ENCODE measurements around the gene ST6GALNAC3. TPM values are rescaled to one million over a fixed set of nuclear protein-coding genes. Genes with fewer than 3 reads are reported as not detected.
"Not testable (repeated sequence)": the region's sequence is repeated elsewhere in the genome, so short reads cannot be mapped to it uniquely, and the experiment has no call there.

The ST6GALNAC3 gene
- polyA plus RNA-seq, 1 donor = 3.7 TPM

GRCh38 chr1:76291191-76291590 lies 216.6 kb downstream of the ST6GALNAC3 start:
- no peak for DNase-seq

GRCh38 chr1:76291737-76292136 lies 217.2 kb downstream of the ST6GALNAC3 start:
- DNase-seq = no peak

DNA sequence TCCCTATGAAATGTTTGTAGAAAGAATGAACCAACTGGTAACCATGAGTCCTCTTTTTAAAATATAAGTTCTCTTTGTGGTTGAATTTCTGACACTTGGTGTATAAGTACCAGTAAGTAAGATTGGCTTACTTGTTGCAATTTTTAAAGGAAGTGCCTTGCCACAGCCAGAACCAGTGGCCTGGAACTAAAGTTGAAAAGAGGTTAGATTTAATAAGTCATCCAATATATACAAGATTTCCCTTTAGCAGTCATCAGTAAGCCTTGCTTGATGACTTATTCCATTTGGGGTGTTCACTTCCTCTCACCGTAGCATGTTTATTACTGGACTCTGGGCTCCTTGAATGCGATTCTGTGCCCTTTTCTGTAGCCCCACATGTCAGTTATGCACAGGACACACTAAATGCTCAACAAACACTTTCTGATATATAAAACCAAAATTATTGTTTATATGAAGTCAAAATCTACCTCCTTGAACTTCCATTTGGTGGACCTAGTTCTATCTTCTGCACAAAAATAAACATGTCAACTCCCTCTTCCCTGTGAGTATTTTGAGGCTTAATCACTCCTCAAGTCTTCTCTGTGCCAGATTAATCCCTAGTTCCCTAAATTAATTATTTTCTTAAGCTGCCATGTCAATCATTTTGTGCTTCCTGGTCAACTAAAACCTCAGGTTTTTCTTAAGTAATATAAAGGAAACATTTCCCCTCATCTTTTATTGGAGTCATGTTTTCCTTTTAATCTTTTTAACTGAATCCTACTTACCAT lies 218.1 kb downstream of the ST6GALNAC3 start:
- DNase-seq = no peak

- no peak for DNase-seq
Observed at GRCh38 chr1:76293831-76294230, 219.3 kb downstream of the ST6GALNAC3 start.

- DNase-seq = no peak
Observed at GRCh38 chr1:76294482-76295194, 220.1 kb downstream of the ST6GALNAC3 start.

DNA sequence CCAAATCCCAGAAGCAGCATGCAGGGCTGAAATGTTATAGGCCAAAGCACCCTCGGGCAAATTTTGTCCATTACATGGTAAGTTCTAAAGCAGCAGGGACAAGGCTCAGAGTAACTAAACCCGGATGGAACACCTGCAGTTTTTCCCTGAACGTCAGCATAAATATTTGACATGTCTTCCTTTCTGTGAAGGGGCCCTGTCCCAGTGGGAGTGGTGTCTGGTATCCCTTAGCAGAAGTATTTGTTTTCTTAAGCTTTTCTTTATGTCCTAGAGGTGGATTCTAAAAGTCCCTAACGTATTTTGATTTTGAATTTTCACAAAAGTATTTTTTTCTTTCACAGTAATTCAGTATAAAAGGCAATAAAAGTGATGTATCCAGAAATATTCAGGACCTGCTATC lies 223.9 kb downstream of the ST6GALNAC3 start:
- DNase-seq = no peak

DNA sequence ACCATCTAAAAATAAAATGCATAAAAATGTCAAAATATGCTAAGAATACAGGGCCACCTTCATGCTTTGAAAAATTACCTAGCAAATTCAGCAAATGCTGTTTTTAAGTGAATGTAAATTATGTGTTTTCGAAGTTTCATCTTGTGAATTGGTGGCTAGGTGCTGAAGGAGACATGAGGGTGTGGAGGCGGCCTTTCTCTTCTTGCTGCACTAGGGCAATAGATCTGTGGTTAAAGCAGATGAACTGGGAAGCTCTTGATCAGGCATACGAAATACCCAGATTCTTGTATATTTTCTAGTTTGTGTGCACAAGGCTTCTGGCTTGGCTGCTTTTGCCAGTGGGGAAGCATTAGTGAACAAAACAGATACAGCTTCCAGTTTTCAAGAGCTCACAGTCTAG lies 224.5 kb downstream of the ST6GALNAC3 start:
- no peak for DNase-seq

GRCh38 chr1:76300556-76300955 lies 226.0 kb downstream of the ST6GALNAC3 start:
- DNase-seq = no peak

- no peak for DNase-seq
Observed at GRCh38 chr1:76302711-76303339, 228.3 kb downstream of the ST6GALNAC3 start.

DNA sequence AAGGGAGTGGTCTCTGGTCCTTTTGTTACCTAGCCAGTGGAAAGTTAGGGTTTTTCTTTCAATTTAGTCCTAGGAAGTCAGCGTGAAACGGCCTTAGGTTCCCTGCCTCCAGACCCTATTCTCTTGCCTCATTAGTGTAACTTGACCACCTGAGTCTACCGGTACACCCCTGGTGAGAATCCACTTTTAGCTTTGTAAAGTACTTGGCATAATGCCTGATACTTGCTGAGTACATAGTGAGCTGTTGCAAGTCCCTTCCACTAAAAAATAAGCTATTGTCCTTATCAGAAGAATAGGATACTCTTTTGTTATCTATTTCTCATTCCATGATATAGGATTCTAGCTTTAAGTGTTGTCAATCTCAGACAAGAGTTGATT lies 228.8 kb downstream of the ST6GALNAC3 start:
- no peak for DNase-seq

DNA sequence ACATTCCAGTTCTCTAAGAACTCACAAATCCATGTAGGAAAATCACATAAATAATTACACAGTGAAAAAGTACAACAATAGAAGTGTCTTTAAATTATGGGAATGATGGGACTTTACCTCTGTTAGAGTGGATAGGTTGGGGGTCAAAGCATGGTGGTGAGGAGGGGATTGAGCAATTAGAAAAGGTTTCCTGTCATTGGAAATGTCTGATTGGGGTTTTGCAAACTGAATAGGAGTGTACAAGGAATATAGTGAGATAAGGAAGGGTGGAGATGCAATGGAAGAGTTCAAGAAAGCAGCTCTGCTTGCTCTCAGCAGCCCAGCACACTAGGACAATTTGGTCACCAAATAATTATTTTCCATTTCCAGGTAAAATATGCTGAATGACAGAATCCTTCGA lies 238.8 kb downstream of the ST6GALNAC3 start:
- no peak for DNase-seq

- DNase-seq = no peak
Observed at GRCh38 chr1:76314730-76315129, 240.2 kb downstream of the ST6GALNAC3 start.

DNA sequence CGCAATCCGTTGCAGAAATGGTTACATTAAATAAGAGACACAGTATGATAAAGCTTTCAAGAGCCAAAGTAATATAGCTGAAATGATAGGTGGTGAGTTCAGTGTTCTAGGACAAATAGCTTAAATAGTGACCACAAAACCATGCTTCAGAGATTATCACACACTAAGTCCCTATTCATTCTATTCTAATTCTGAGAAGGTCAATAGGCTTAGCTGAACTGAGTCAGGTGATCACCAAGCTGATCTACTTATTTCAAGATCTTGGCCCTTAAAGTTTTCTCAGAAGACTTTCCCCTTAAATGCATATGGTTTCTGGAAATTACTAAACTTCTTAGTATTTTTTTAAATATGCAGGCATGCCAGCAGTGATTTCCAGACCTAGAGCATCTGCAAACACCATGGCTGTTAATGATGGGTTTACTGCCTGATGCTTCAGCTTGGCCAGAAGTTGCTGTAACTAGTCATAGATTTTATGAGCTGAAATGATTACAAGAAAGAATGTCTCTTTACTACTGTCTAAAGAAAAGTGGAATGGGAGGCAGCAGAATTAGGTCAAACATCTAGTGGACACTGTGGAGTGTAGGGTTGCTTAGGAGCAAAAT lies 242.9 kb downstream of the ST6GALNAC3 start:
- peak; percentile 19 for DNase-seq

- DNase-seq = no peak
Observed at GRCh38 chr1:76330991-76331603, 256.6 kb downstream of the ST6GALNAC3 start.

GRCh38 chr1:76335882-76336281 lies 261.3 kb downstream of the ST6GALNAC3 start:
- no peak for DNase-seq

GRCh38 chr1:76336931-76337371 lies 262.4 kb downstream of the ST6GALNAC3 start:
- DNase-seq = peak; percentile 52

GRCh38 chr1:76337542-76338219 lies 263.1 kb downstream of the ST6GALNAC3 start:
- DNase-seq = no peak

- DNase-seq = no peak
Observed at GRCh38 chr1:76340056-76340455, 265.5 kb downstream of the ST6GALNAC3 start.

DNA sequence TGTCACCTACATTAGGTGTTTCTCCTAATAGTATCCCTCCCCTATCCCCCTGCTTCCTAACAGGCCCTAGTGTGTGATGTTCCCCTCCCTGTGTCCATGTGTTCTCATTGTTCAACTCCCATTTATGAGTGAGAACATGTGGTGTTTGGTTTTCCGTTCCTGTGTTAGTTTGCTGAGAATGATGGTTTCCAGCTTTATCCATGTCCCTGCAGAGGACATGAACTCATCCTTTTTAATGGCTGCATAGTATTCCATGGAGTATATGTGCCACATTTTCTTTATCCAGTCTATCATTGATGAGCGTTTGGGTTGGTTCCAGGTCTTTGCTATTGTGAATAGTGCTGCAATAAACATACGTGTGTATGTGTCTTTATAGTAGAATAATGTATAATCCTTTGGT lies 267.3 kb downstream of the ST6GALNAC3 start:
- not testable (repeated sequence) for DNase-seq

- DNase-seq = no peak
Observed at GRCh38 chr1:76343356-76343755, 268.8 kb downstream of the ST6GALNAC3 start.

DNA sequence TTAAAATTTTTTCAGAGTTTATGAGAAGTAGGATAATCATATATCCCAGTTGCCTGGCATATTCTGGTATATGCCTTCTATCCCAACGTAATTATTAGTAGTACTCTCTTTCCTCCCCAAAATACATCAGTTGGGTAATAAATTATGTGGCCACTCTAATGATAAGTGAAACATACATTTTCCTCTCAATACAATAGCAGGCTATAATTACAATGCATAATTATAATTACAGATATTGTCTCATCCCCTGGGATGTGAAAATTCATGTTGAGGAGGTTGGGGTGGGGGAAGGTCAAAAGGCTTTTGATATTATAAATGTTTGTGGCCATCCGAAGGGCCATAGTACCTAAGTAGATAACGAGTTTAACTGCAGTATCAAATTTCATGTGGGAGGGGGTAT lies 277.1 kb downstream of the ST6GALNAC3 start:
- DNase-seq = no peak
